GM10248 (cell line): ENCODE measurements around the gene CLK3.

Source experiments
- CTCF ChIA-PET: fragments of 300-600 bp; sonication (Branson Sonifier 250); formaldehyde crosslinking; extraction: SDS; loops from one replicate; lab custom pipeline; 2021; ENCODE audit warnings: antibody characterized with exemption; lab: Yijun Ruan, JAX
- POLR2A ChIA-PET: fragments of 350-650 bp; sonication (Branson Sonifier 250); formaldehyde crosslinking; extraction: SDS; loops from one replicate; lab custom pipeline; 2020; ENCODE audit warnings: antibody characterized with exemption; lab: Yijun Ruan, JAX
- DNase-seq: peaks from one replicate; pipeline ENCODE4 v3.0.0; 2012; ENCODE audit errors: extremely low spot score
- CTCF ChIP-seq: IDR thresholded peaks from 2 replicates; pipeline ENCODE4 v1.5.1; 2012; ENCODE audit warnings: mild to moderate bottlenecking, low read depth; ENCODE audit errors: extremely low read depth, missing control alignments, control extremely low read depth

Gene CLK3

GRCh38 chr15:74612677-74613076, 3.0 kb upstream of the CLK3 start:
- no peak for DNase-seq
- CTCF ChIA-PET, result interaction anchor here (1.3 to 36.2 kb wide), 8 partner anchors 9 to 288 kb away, joined by 4 to 690 read pairs (median 6); partner anchors contain the start of gene CSK
- no peak for TF ChIP-seq CTCF
- POLR2A ChIA-PET, result interaction anchor here (0.7 to 1.3 kb wide), 3 partner anchors 12 to 67 kb away, joined by 3 to 6 read pairs (median 5); no protein-coding TSS in a partner anchor

GRCh38 chr15:74613089-74613952, 2.3 kb upstream of the CLK3 start:
- ChIA-PET CTCF (interaction anchor here (0.9 to 36.2 kb wide), 13 partner anchors 9 to 288 kb away, joined by 3 to 690 read pairs (median 5); partner anchors contain the start of gene CSK), POLR2A (interaction anchor here (0.6 to 1.3 kb wide), 2 partner anchors 15 to 78 kb away, joined by 3 to 5 read pairs; no protein-coding TSS in a partner anchor)
- no peak for DNase-seq
- TF ChIP-seq CTCF, result no peak

- no peak for TF ChIP-seq CTCF
- ChIA-PET POLR2A (interaction anchor here (0.6 to 1.3 kb wide), 4 partner anchors 16 to 79 kb away, joined by 3 to 5 read pairs (median 3); no protein-coding TSS in a partner anchor), CTCF (interaction anchor here (0.9 to 36.2 kb wide), 12 partner anchors 11 to 287 kb away, joined by 3 to 690 read pairs (median 4); partner anchors contain the start of gene CSK)
- no peak for DNase-seq
Observed at GRCh38 chr15:74613953-74614743, 1.5 kb upstream of the CLK3 start.

- DNase-seq, result peak; percentile 98
- CTCF ChIA-PET, result interaction anchor here (1.6 to 36.2 kb wide), 8 partner anchors 17 to 286 kb away, joined by 3 to 690 read pairs (median 6); partner anchors contain the start of gene CSK
Observed at GRCh38 chr15:74614744-74615507, 710 bp upstream of the CLK3 start.

GRCh38 chr15:74616366-74616939, 817 bp downstream of the CLK3 start:
- TF ChIP-seq CTCF, result no peak
- DNase-seq, result peak; percentile 41
- CTCF ChIA-PET, result interaction anchor here (0.8 to 36.2 kb wide), 11 partner anchors 9 to 231 kb away, joined by 3 to 690 read pairs (median 3); partner anchors contain the start of genes CSK and CYP1A1
- POLR2A ChIA-PET, result interaction anchor here (0.6 to 1.5 kb wide), 2 partner anchors 11 to 15 kb away, joined by 3 to 4 read pairs; no protein-coding TSS in a partner anchor

More at GRCh38 chr15:74614744-74615507, 710 bp upstream of the CLK3 start:
- no peak for TF ChIP-seq CTCF
- POLR2A ChIA-PET, result interaction anchor here (1.0 to 1.5 kb wide), 3 partner anchors 16 to 68 kb away, joined by 3 to 4 read pairs (median 3); no protein-coding TSS in a partner anchor
